ENCODE data around the gene AQR. TPM values are rescaled to one million over a fixed set of nuclear protein-coding genes. Genes with fewer than 3 reads are reported as not detected.

Gene AQR
- total RNA-seq, 1 donor from 2014 or later = 17.3 TPM

- no peak for TF ChIP-seq CTCF (conservative IDR thresholded peaks at IDR 0.05; ENCODE audit: low read depth, low read length)
- DNase-seq (ENCODE audit: low read depth) = no peak
- H3K4me3 ChIP-seq (ENCODE audit: low read depth, low read length) = no peak overlapping the region
These were observed 83.4 kb downstream of the AQR start for GRCh38 chr15:34886134-34886533.

- no peak for DNase-seq (ENCODE audit: low read depth)
- no peak for TF ChIP-seq CTCF (conservative IDR thresholded peaks at IDR 0.05; ENCODE audit: low read depth, low read length)
These were observed 85.9 kb downstream of the AQR start for GRCh38 chr15:34883633-34884032.

GRCh38 chr15:34883042-34883441 lies 86.5 kb downstream of the AQR start:
- no peak for TF ChIP-seq CTCF (conservative IDR thresholded peaks at IDR 0.05; ENCODE audit: low read depth, low read length)
- no peak for DNase-seq (ENCODE audit: low read depth)
- no peak overlapping the region for H3K4me3 ChIP-seq (ENCODE audit: low read depth, low read length)

More at GRCh38 chr15:34883633-34884032, 85.9 kb downstream of the AQR start:
- H3K4me3 ChIP-seq (ENCODE audit: low read depth, low read length) = no peak overlapping the region

GRCh38 chr15:34879107-34879506 lies 90.4 kb downstream of the AQR start:
- DNase-seq (ENCODE audit: low read depth) = no peak
- TF ChIP-seq CTCF (conservative IDR thresholded peaks at IDR 0.05; ENCODE audit: low read depth, low read length) = no peak
- no peak overlapping the region for H3K4me3 ChIP-seq (ENCODE audit: low read depth, low read length)

GRCh38 chr15:34876640-34877039 lies 92.9 kb downstream of the AQR start:
- no peak for TF ChIP-seq CTCF (conservative IDR thresholded peaks at IDR 0.05; ENCODE audit: low read depth, low read length)
- no peak overlapping the region for H3K4me3 ChIP-seq (ENCODE audit: low read depth, low read length)
- no peak for DNase-seq (ENCODE audit: low read depth)

GRCh38 chr15:34869110-34869509 lies 100.4 kb downstream of the AQR start:
- H3K4me3 ChIP-seq (ENCODE audit: low read depth, low read length) = no peak overlapping the region
- TF ChIP-seq CTCF (conservative IDR thresholded peaks at IDR 0.05; ENCODE audit: low read depth, low read length) = no peak
- no peak for DNase-seq (ENCODE audit: low read depth)

- DNase-seq (ENCODE audit: low read depth) = no peak
- TF ChIP-seq CTCF (conservative IDR thresholded peaks at IDR 0.05; ENCODE audit: low read depth, low read length) = no peak
- no peak overlapping the region for H3K4me3 ChIP-seq (ENCODE audit: low read depth, low read length)
These were observed 104.0 kb downstream of the AQR start for GRCh38 chr15:34865531-34865930.
